BE2C (cell line): Measurements from ENCODE around the gene BTBD17.
A peak's percentile ranks its signal among the peaks of the same experiment; 100 is the strongest.

Source experiments
- DNase-seq: peaks from one replicate; pipeline ENCODE4 v3.0.0-alpha.2; 2020
- H3K27me3 ChIP-seq: fragments of 250-450 bp; sonication (Bioruptor Pico); 2 replicates; pipeline ENCODE4 v1.5.1; 2020; ENCODE audit warnings: mild to moderate bottlenecking
- H3K36me3 ChIP-seq: fragments of 250-450 bp; sonication (Bioruptor Pico); 2 replicates; pipeline ENCODE4 v1.5.1; 2020; ENCODE audit warnings: mild to moderate bottlenecking
- H3K4me1 ChIP-seq: fragments of 250-450 bp; sonication (Bioruptor Pico); 2 replicates; pipeline ENCODE4 v1.5.1; 2020
- H3K4me3 ChIP-seq: 2 replicates; pipeline ENCODE4 v1.5.1; 2011; ENCODE audit warnings: low read depth, low read length
- H3K9me3 ChIP-seq: fragments of 250-450 bp; sonication (Bioruptor Pico); 2 replicates; pipeline ENCODE4 v1.5.1; 2020
- CTCF ChIP-seq: IDR thresholded peaks from 2 replicates; pipeline ENCODE4 v1.5.1; 2012; ENCODE audit warnings: mild to moderate bottlenecking, low read depth, low read length

The BTBD17 gene

GRCh38 chr17:74367206-74367605 is 5.5 kb upstream of the BTBD17 start, which contains the start of gene GPR142:
Gene GPR142, plus strand, starts transcription at chr17:74367506. Its CDS starts 2,035 bp downstream, at chr17:74369541.
- Histone ChIP-seq H3K4me1 (no peaks in the 10 kb centered on the region), H3K27me3 (no peaks in the 10 kb centered on the region), H3K9me3 (no peaks in the 10 kb centered on the region), H3K36me3 (no peaks in the 10 kb centered on the region), H3K4me3 (peak within 1 kb of the TSS; percentile 16; the same call in 1 of the 2 replicates)
- TF ChIP-seq CTCF, result no peak
- DNase-seq, result no peak

GRCh38 chr17:74362810-74363498 is 1.3 kb upstream of the BTBD17 start:
- no peak for TF ChIP-seq CTCF
- Histone ChIP-seq H3K4me1 (no peaks in the 10 kb centered on the region), H3K27me3 (peaks cover 8% of the 10 kb centered on the region), H3K4me3 (no peak overlapping the region), H3K36me3 (no peaks in the 10 kb centered on the region), H3K9me3 (no peaks in the 10 kb centered on the region)
- DNase-seq, result no peak

- Histone ChIP-seq H3K4me3 (no peak overlapping the region), H3K4me1 (no peaks in the 10 kb centered on the region), H3K27me3 (peaks cover 17% of the 10 kb centered on the region), H3K36me3 (no peaks in the 10 kb centered on the region), H3K9me3 (no peaks in the 10 kb centered on the region)
- TF ChIP-seq CTCF, result no peak
- no peak for DNase-seq
Measured at GRCh38 chr17:74362069-74362405, 369 bp upstream of the BTBD17 start.

GRCh38 chr17:74360899-74361229 is 804 bp downstream of the BTBD17 start:
- H3K4me3 ChIP-seq, result no peak overlapping the region
- no peak for DNase-seq
- TF ChIP-seq CTCF, result no peak
- no peaks in the 10 kb centered on the region for H3K36me3 ChIP-seq
- no peaks in the 10 kb centered on the region for H3K4me1 ChIP-seq
- no peaks in the 10 kb centered on the region for H3K9me3 ChIP-seq
- peaks cover 29% of the 10 kb centered on the region for H3K27me3 ChIP-seq

- H3K4me3 ChIP-seq, result no peak overlapping the region
- DNase-seq, result no peak
- H3K36me3 ChIP-seq, result no peaks in the 10 kb centered on the region
- no peaks in the 10 kb centered on the region for H3K4me1 ChIP-seq
- TF ChIP-seq CTCF, result no peak
- no peaks in the 10 kb centered on the region for H3K9me3 ChIP-seq
- peaks cover 38% of the 10 kb centered on the region for H3K27me3 ChIP-seq
Measured at GRCh38 chr17:74359916-74360315, 1.8 kb downstream of the BTBD17 start.

GRCh38 chr17:74358697-74359096 is 3.0 kb downstream of the BTBD17 start:
- Histone ChIP-seq H3K4me1 (no peaks in the 10 kb centered on the region), H3K9me3 (no peaks in the 10 kb centered on the region), H3K27me3 (peaks cover 50% of the 10 kb centered on the region), H3K4me3 (no peak overlapping the region), H3K36me3 (no peaks in the 10 kb centered on the region)
- no peak for TF ChIP-seq CTCF
- DNase-seq, result no peak
